ENCODE measurements around the gene PACRG. TPM values are rescaled to one million over a fixed set of nuclear protein-coding genes. Genes with fewer than 3 reads are reported as not detected.

The PACRG gene
- total RNA-seq, 1 experiment from 2014 or later, result 0.26 TPM

GRCh38 chr6:162719528-162719927 is 8.2 kb upstream of the PACRG start:
- Mint-ChIP-seq H3K4me1 (peaks cover 16 to 21% of the 10 kb centered on the region in 2 experiments), H3K27ac (no peak overlapping the region), H3K36me3 (ENCODE audit: insufficient read depth in 1 of 3, low read depth in 3 of 3) (peaks cover 0 to 7% (median 2%) of the 10 kb centered on the region in 3 experiments; a peak in 4 of 7 replicates), H3K4me3 (no peak overlapping the region), H3K27me3 (ENCODE audit: low read depth) (no peaks in the 10 kb centered on the region), H3K9me3 (peaks cover 3 to 5% of the 10 kb centered on the region in 2 experiments; a peak in 4 of 5 replicates)
- H4K5ac ChIP-seq (ENCODE audit: insufficient read length, low read depth, low read length), result no peak overlapping the region
- H3K14ac ChIP-seq (ENCODE audit: insufficient read depth, low read length), result no peak overlapping the region
- H3K23ac ChIP-seq (ENCODE audit: insufficient read length, low read depth, low read length), result no peak overlapping the region
- H3K18ac ChIP-seq (ENCODE audit: insufficient read length, low read depth, low read length), result no peak overlapping the region
- no peak overlapping the region for H2BK120ac ChIP-seq (ENCODE audit: low read depth, low read length, poor library complexity, severe bottlenecking)
- no peak overlapping the region for H3T11ph ChIP-seq (ENCODE audit: low read length)
- H4K8ac ChIP-seq (replicated peaks; ENCODE audit: insufficient read length, low read depth, low read length), result no peak overlapping the region
- H2BK20ac ChIP-seq (ENCODE audit: low read depth, low read length, poor library complexity, severe bottlenecking), result no peak overlapping the region
- DNase-seq, result no peak
- no peak overlapping the region for H3K56ac ChIP-seq (ENCODE audit: insufficient read length, low read depth, low read length)
- no peak overlapping the region for H2BK15ac ChIP-seq (ENCODE audit: low read depth, low read length)
- no peaks in the 10 kb centered on the region for H3K9me3 ChIP-seq (ENCODE audit: control insufficient read depth, low read depth, low read length)
- H3K23me2 ChIP-seq (ENCODE audit: insufficient read length, low read depth, low read length, poor library complexity, severe bottlenecking), result no peaks in the 10 kb centered on the region
- H3K79me2 ChIP-seq (ENCODE audit: insufficient read depth, low read length), result no peaks in the 10 kb centered on the region
- no peaks in the 10 kb centered on the region for H4K20me1 ChIP-seq (ENCODE audit: control insufficient read depth, insufficient read depth, insufficient read length)
- H2AFZ ChIP-seq (ENCODE audit: low read length), result no peak overlapping the region
- H3K4me1 ChIP-seq (ENCODE audit: insufficient read depth, low read length), result no peaks in the 10 kb centered on the region
- no peaks in the 10 kb centered on the region for H3K79me1 ChIP-seq (ENCODE audit: insufficient read depth, low read depth, low read length, poor library complexity, severe bottlenecking)
- H3K4me2 ChIP-seq (ENCODE audit: insufficient read depth, insufficient read length, low read length), result no peak overlapping the region
- no peak overlapping the region for H4K91ac ChIP-seq (ENCODE audit: insufficient read length, low read depth, low read length)
- no peaks in the 10 kb centered on the region for H3K27me3 ChIP-seq (ENCODE audit: insufficient read depth, low read length)
- no peak overlapping the region for H2AK5ac ChIP-seq (ENCODE audit: insufficient read length, low read length)
- no peak overlapping the region for H2BK5ac ChIP-seq (ENCODE audit: insufficient read length, low read length)
- H3K27ac ChIP-seq (ENCODE audit: insufficient read length, low read depth, low read length), result no peak overlapping the region
- WGBS (ENCODE audit: extremely low coverage, insufficient read length, low lambda C conversion rate), result no CpG with 5 or more reads among the region's 1 CpG
- no peak overlapping the region for H3K9ac ChIP-seq (ENCODE audit: extremely low read depth, insufficient read length, low read length)
- no peak overlapping the region for H2BK12ac ChIP-seq (ENCODE audit: insufficient read length, low read depth, low read length)
- no peak overlapping the region for H3K4ac ChIP-seq (ENCODE audit: low read depth, low read length)
- no peak for TF ChIP-seq CTCF (conservative IDR thresholded peaks at IDR 0.05)
